ENCODE measurements around the gene VWA8.
A peak's percentile ranks its signal among the peaks of the same experiment; 100 is the strongest.

Gene VWA8

DNA sequence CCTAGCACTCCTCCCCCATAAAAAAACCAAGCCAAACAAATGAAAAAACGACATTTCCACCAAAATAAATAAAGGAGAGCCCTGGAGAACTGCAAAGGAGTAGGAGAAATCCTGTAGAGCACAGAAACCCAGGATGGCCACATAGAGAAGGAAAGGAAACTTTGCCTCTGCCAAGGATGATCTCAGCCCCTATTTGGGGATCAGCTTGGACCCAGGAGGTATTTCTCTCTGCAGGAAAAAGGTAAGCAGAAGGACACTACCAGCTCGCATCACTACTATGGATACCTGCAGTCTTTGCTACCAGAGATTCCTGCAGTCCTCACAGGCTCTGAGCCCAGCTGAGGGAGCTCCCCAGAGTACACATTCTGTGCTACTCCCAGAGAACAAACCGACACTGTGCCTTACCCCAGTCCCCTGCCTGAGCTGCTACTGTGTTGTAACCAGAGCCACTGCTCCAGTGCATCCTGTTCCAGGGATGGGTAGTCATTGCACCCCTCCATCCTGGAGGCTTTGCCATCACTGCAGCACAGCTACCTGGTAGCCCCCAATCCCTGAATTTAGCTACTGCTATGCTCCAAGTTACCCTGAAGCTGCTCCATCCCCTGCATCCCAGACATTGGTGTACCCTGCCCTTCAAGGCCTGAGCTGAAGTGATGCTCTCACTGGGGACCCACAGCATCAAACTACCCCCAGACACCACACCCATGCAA lies 41.7 kb downstream of the VWA8 start:
- no peak overlapping the region for H3K27ac ChIP-seq (ENCODE audit: low read length)
- H3K4me3 ChIP-seq (ENCODE audit: low read length): no peak overlapping the region
- no peak for TF ChIP-seq EZH2phosphoT487 (IDR thresholded peaks at IDR 0.05; ENCODE audit: low read depth)
- TF ChIP-seq, protein P1, sequence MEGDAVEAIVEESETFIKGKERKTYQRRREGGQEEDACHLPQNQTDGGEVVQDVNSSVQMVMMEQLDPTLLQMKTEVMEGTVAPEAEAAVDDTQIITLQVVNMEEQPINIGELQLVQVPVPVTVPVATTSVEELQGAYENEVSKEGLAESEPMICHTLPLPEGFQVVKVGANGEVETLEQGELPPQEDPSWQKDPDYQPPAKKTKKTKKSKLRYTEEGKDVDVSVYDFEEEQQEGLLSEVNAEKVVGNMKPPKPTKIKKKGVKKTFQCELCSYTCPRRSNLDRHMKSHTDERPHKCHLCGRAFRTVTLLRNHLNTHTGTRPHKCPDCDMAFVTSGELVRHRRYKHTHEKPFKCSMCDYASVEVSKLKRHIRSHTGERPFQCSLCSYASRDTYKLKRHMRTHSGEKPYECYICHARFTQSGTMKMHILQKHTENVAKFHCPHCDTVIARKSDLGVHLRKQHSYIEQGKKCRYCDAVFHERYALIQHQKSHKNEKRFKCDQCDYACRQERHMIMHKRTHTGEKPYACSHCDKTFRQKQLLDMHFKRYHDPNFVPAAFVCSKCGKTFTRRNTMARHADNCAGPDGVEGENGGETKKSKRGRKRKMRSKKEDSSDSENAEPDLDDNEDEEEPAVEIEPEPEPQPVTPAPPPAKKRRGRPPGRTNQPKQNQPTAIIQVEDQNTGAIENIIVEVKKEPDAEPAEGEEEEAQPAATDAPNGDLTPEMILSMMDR (IDR thresholded peaks at IDR 0.05; ENCODE audit: low read depth, low read length): no peak
- peaks cover 47% of the 10 kb centered on the region for H3K79me2 ChIP-seq (ENCODE audit: low read length)
- no peak overlapping the region for H3K9ac ChIP-seq (ENCODE audit: low read length)
- H3K4me2 ChIP-seq (ENCODE audit: low read length): no peak overlapping the region
- H3K36me3 ChIP-seq (replicated peaks; ENCODE audit: low read depth, low read length): peaks cover 7% of the 10 kb centered on the region
- no peak overlapping the region for H2AFZ ChIP-seq (ENCODE audit: low read depth, low read length)
- peaks cover 21% of the 10 kb centered on the region; the same call in 1 of the 2 replicates for H4K20me1 ChIP-seq (ENCODE audit: insufficient read depth, low read length)
- H3K27me3 ChIP-seq (ENCODE audit: low read depth, low read length): no peaks in the 10 kb centered on the region
- H3K4me1 ChIP-seq (ENCODE audit: low read length): peaks cover 26% of the 10 kb centered on the region
- peaks cover 4% of the 10 kb centered on the region; the same call in 1 of the 2 replicates for H3K9me3 ChIP-seq (ENCODE audit: insufficient read depth, low read length)

DNA sequence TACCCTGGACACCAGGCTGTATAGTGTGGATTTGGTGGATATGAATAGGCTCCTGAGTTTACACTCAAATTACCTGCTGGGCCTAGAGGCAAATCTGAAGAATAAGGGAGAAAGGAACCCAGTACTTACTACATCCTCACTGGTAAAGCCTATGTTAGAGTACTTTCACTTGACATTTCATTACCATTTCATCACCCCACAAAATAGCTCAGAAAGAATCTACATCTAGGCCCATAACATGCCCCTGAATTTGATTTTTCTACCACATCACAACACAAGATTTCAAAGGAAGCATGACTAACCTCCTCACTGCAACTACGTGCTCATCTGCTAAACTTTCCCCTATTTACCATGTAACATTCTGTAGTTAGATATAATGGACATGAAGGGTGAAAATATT lies 43.3 kb downstream of the VWA8 start:
- peaks cover 21% of the 10 kb centered on the region; the same call in 1 of the 2 replicates for H4K20me1 ChIP-seq (ENCODE audit: insufficient read depth, low read length)
- peak overlapping the region; percentile 15 for H3K4me2 ChIP-seq (ENCODE audit: low read length)
- no peaks in the 10 kb centered on the region for H3K27me3 ChIP-seq (ENCODE audit: low read depth, low read length)
- H3K4me3 ChIP-seq (ENCODE audit: low read length): no peak overlapping the region
- H3K79me2 ChIP-seq (ENCODE audit: low read length): peaks cover 50% of the 10 kb centered on the region
- H3K27ac ChIP-seq (ENCODE audit: low read length): no peak overlapping the region; the same call in 1 of the 2 replicates
- H2AFZ ChIP-seq (ENCODE audit: low read depth, low read length): no peak overlapping the region
- TF ChIP-seq EZH2phosphoT487 (IDR thresholded peaks at IDR 0.05; ENCODE audit: low read depth): no peak
- TF ChIP-seq, protein P1 (IDR thresholded peaks at IDR 0.05; ENCODE audit: low read depth, low read length): no peak
- H3K4me1 ChIP-seq (ENCODE audit: low read length): peaks cover 26% of the 10 kb centered on the region
- no peak overlapping the region for H3K9ac ChIP-seq (ENCODE audit: low read length)
- H3K36me3 ChIP-seq (replicated peaks; ENCODE audit: low read depth, low read length): no peaks in the 10 kb centered on the region
- H3K9me3 ChIP-seq (ENCODE audit: insufficient read depth, low read length): no peaks in the 10 kb centered on the region

DNA sequence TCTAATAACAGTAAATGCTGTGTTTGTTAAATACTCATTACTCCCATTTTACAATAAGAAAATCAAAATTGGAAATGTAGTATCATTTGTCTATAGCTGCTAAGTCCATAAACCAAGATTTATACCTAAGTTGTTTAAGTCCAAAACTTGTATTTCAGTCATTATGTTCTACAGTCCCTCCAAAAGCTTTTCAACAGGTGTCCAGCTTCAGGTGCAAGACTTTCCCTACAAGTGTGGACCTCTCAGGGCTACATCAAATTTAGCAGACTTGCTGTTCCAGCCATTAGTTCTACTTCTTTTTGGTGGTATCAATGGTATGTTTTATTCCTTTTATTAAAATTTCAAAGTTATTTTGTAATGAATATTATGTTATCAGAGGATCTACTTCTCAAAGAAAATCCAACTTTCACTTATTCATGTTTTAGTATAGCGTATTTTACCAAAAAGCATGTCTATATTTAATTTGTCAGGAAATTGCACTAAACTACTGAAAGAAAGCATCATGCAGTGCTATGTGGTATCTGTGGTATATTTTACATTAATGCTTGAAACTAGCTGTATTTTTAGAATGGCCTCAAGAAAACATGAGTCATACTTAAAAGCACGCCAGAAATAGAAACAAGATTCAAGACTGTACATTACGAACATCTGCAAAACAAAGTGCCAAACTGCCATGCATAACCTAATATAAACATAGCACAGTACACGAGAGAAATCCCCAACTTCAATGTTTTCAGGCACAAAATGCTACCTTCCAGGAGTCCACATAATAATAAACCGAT lies 44.5 kb downstream of the VWA8 start:
- Histone ChIP-seq H3K27me3 (ENCODE audit: low read depth, low read length) (no peaks in the 10 kb centered on the region), H3K4me1 (ENCODE audit: low read length) (peaks cover 26% of the 10 kb centered on the region), H3K4me3 (ENCODE audit: low read length) (peak overlapping the region; percentile 50), H3K36me3 (replicated peaks; ENCODE audit: low read depth, low read length) (no peaks in the 10 kb centered on the region), H3K9me3 (ENCODE audit: insufficient read depth, low read length) (no peaks in the 10 kb centered on the region), H2AFZ (ENCODE audit: low read depth, low read length) (no peak overlapping the region), H3K79me2 (ENCODE audit: low read length) (peaks cover 50% of the 10 kb centered on the region), H3K27ac (ENCODE audit: low read length) (peak overlapping the region; percentile 27), H4K20me1 (ENCODE audit: insufficient read depth, low read length) (peaks cover 21% of the 10 kb centered on the region; the same call in 1 of the 2 replicates), H3K9ac (ENCODE audit: low read length) (no peak overlapping the region), H3K4me2 (ENCODE audit: low read length) (peak overlapping the region; percentile 66)
- TF ChIP-seq EZH2phosphoT487 (IDR thresholded peaks at IDR 0.05; ENCODE audit: low read depth): 0 out of 2 replicates have a peak, but pooled peaks have one; percentile 51
- TF ChIP-seq, protein P1 (IDR thresholded peaks at IDR 0.05; ENCODE audit: low read depth, low read length): no peak

DNA sequence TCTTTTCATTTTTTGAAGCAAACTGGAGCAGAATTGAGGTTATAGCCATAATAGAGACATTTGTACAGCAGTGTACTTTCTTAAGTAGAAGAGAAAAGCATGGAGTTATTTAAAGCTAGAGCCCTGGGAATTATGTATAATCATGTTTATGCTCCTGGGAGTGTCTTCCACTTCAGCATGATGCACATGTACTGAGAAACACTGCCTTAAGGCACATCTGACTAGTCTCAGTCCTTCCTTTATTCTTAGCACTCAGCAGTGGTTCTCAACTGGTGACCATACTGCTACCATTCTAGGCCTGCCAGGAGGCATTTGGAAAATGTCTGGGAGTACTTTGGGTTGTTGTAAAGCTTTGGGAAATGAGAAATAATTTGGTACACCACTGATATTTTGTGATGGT lies 45.8 kb downstream of the VWA8 start:
- no peak overlapping the region for H2AFZ ChIP-seq (ENCODE audit: low read depth, low read length)
- no peak for TF ChIP-seq EZH2phosphoT487 (IDR thresholded peaks at IDR 0.05; ENCODE audit: low read depth)
- TF ChIP-seq, protein P1 (IDR thresholded peaks at IDR 0.05; ENCODE audit: low read depth, low read length): no peak
- H4K20me1 ChIP-seq (ENCODE audit: insufficient read depth, low read length): peaks cover 19% of the 10 kb centered on the region; the same call in 1 of the 2 replicates
- H3K9ac ChIP-seq (ENCODE audit: low read length): no peak overlapping the region
- no peak overlapping the region for H3K27ac ChIP-seq (ENCODE audit: low read length)
- peaks cover 49% of the 10 kb centered on the region for H3K79me2 ChIP-seq (ENCODE audit: low read length)
- no peak overlapping the region for H3K4me2 ChIP-seq (ENCODE audit: low read length)
- H3K36me3 ChIP-seq (replicated peaks; ENCODE audit: low read depth, low read length): no peaks in the 10 kb centered on the region
- peaks cover 26% of the 10 kb centered on the region for H3K4me1 ChIP-seq (ENCODE audit: low read length)
- H3K4me3 ChIP-seq (ENCODE audit: low read length): no peak overlapping the region
- H3K27me3 ChIP-seq (ENCODE audit: low read depth, low read length): no peaks in the 10 kb centered on the region
- H3K9me3 ChIP-seq (ENCODE audit: insufficient read depth, low read length): no peaks in the 10 kb centered on the region

Data from OCI-LY3 (cell line).